HG03060 (cell line): Measurements from ENCODE around the gene SORT1.
"Not testable (repeated sequence)": the region's sequence is repeated elsewhere in the genome, so short reads cannot be mapped to it uniquely, and the experiment has no call there.

ENCODE experiments used
- ATAC-seq: cut with Tn5 transposase; IDR thresholded peaks from one replicate; pipeline ENCODE4 v1.9.1; 2021; ENCODE audit warnings: low read depth, moderate number of reproducible peaks; ENCODE audit not compliant: unreplicated experiment

The SORT1 gene

GRCh38 chr1:109398343-109399225, 866 bp upstream of the SORT1 start:
- no peak for ATAC-seq

GRCh38 chr1:109396871-109397580, 692 bp downstream of the SORT1 start:
- ATAC-seq = no peak

- ATAC-seq = no peak
Measured at GRCh38 chr1:109396513-109396839, 1.2 kb downstream of the SORT1 start.

- no peak for ATAC-seq
Measured at GRCh38 chr1:109395602-109396512, 1.9 kb downstream of the SORT1 start.

GRCh38 chr1:109395282-109395599, 2.5 kb downstream of the SORT1 start:
- not testable (repeated sequence) for ATAC-seq

- ATAC-seq = no peak
Measured at GRCh38 chr1:109394591-109395281, 3.0 kb downstream of the SORT1 start.

- no peak for ATAC-seq
Measured at GRCh38 chr1:109393617-109394233, 4.0 kb downstream of the SORT1 start.

- ATAC-seq = no peak
Measured at GRCh38 chr1:109392788-109393616, 4.7 kb downstream of the SORT1 start.

GRCh38 chr1:109392037-109392787, 5.5 kb downstream of the SORT1 start:
- ATAC-seq = no peak

- ATAC-seq = peak; percentile 78
Measured at GRCh38 chr1:109391626-109392025, 6.1 kb downstream of the SORT1 start.

- ATAC-seq = no peak
Measured at GRCh38 chr1:109391157-109391556, 6.6 kb downstream of the SORT1 start.

GRCh38 chr1:109389638-109390341, 7.9 kb downstream of the SORT1 start:
- no peak for ATAC-seq

GRCh38 chr1:109388884-109389637, 8.7 kb downstream of the SORT1 start:
- no peak for ATAC-seq

GRCh38 chr1:109388208-109388711, 9.5 kb downstream of the SORT1 start:
- ATAC-seq = no peak

GRCh38 chr1:109386054-109386717, 11.5 kb downstream of the SORT1 start:
- ATAC-seq = no peak

GRCh38 chr1:109385417-109385816, 12.3 kb downstream of the SORT1 start:
- ATAC-seq = no peak
